Measurements from ENCODE around the gene ANKRD65. TPM values are rescaled to one million over a fixed set of nuclear protein-coding genes. Genes with fewer than 3 reads are reported as not detected.
A peak's percentile ranks its signal among the peaks of the same experiment; 100 is the strongest.

The ANKRD65 gene
- total RNA-seq, 3 donors from 2014 or later = 0.81 to 11.3 (median 1.9) TPM

- no peak overlapping the region for H3K4me3 ChIP-seq
- H3K36me3 ChIP-seq (ENCODE audit: low read depth) = peaks cover 27% of the 10 kb centered on the region
- no peaks in the 10 kb centered on the region for H3K9me3 ChIP-seq
- TF ChIP-seq CTCF (IDR thresholded peaks at IDR 0.05) = no peak
- intact Hi-C loops (cut with DNase I, micrococcal nuclease) = no loop called here
- H3K4me1 ChIP-seq (ENCODE audit: low read depth) = peaks cover 9% of the 10 kb centered on the region
- DNase-seq (no peak), ATAC-seq (no peak)
These were observed 27.6 kb downstream of the ANKRD65 start for GRCh38 chr1:1393428-1393827.

- no peak for DNase-seq
- H3K9me3 ChIP-seq = no peaks in the 10 kb centered on the region
- H3K4me1 ChIP-seq (ENCODE audit: low read depth) = peaks cover 8% of the 10 kb centered on the region
- ATAC-seq = no peak
- intact Hi-C loops (cut with DNase I, micrococcal nuclease) = no loop called here
- H3K4me3 ChIP-seq = no peak overlapping the region
- no peak for TF ChIP-seq CTCF (IDR thresholded peaks at IDR 0.05)
- H3K36me3 ChIP-seq (ENCODE audit: low read depth) = peaks cover 31% of the 10 kb centered on the region
These were observed 28.1 kb downstream of the ANKRD65 start for GRCh38 chr1:1393014-1393413.

- no peak overlapping the region for H3K4me3 ChIP-seq
These were observed 29.9 kb downstream of the ANKRD65 start for GRCh38 chr1:1391225-1391624.

GRCh38 chr1:1390675-1391074 lies 30.4 kb downstream of the ANKRD65 start:
- intact Hi-C loops (cut with DNase I, micrococcal nuclease) = no loop called here
- ATAC-seq = no peak
- no peak overlapping the region for H3K4me3 ChIP-seq
- peak in 1 of 3 donors; percentile 4 for DNase-seq
- H3K9me3 ChIP-seq = no peaks in the 10 kb centered on the region
- H3K36me3 ChIP-seq (ENCODE audit: low read depth) = peaks cover 53% of the 10 kb centered on the region
- TF ChIP-seq CTCF (IDR thresholded peaks at IDR 0.05) = no peak
- no peaks in the 10 kb centered on the region for H3K4me1 ChIP-seq (ENCODE audit: low read depth)

More at GRCh38 chr1:1391225-1391624, 29.9 kb downstream of the ANKRD65 start:
- intact Hi-C loops (cut with DNase I, micrococcal nuclease) = no loop called here
- H3K4me1 ChIP-seq (ENCODE audit: low read depth) = no peaks in the 10 kb centered on the region
- ATAC-seq = no peak
- no peak for TF ChIP-seq CTCF (IDR thresholded peaks at IDR 0.05)
- DNase-seq = peak in 1 of 3 donors; percentile 11
- H3K9me3 ChIP-seq = no peaks in the 10 kb centered on the region
- H3K36me3 ChIP-seq (ENCODE audit: low read depth) = peaks cover 48% of the 10 kb centered on the region

GRCh38 chr1:1388078-1388472 lies 33.0 kb downstream of the ANKRD65 start:
- H3K9me3 ChIP-seq = no peaks in the 10 kb centered on the region
- intact Hi-C loops (cut with DNase I, micrococcal nuclease) = no loop called here
- DNase-seq (no peak), ATAC-seq (no peak)
- H3K36me3 ChIP-seq (ENCODE audit: low read depth) = peaks cover 49% of the 10 kb centered on the region
- H3K4me1 ChIP-seq (ENCODE audit: low read depth) = no peaks in the 10 kb centered on the region
- no peak for TF ChIP-seq CTCF (IDR thresholded peaks at IDR 0.05)
- H3K4me3 ChIP-seq = no peak overlapping the region
